SU-DHL-6 (cell line): Measurements from ENCODE around the gene CREG2.

ENCODE experiments used
- CTCF ChIP-seq: fragments of 200-600 bp; sonication (generic); IDR thresholded peaks from one replicate; pipeline ENCODE4 v1.5.1; 2017; ENCODE audit warnings: antibody characterized with exemption, mild to moderate bottlenecking, low read length, moderate library complexity; ENCODE audit not compliant: insufficient read depth, poor library complexity, severe bottlenecking
- EZH2phosphoT487 ChIP-seq: fragments of 200-600 bp; sonication (generic), shearing (Covaris generic); conservative IDR thresholded peaks from 2 replicates; pipeline ENCODE4 v1.6.1; 2018; ENCODE audit warnings: mild to moderate bottlenecking, antibody characterized with exemption, low read length, moderate library complexity, mixed read lengths

- TF ChIP-seq CTCF (no peak), EZH2phosphoT487 (no peak)
Measured at GRCh38 chr2:101408925-101409324, 21.6 kb upstream of the CREG2 start.
